Fibroblast of lung (primary cell): ENCODE measurements around the gene UST. TPM values are rescaled to one million over a fixed set of nuclear protein-coding genes. Genes with fewer than 3 reads are reported as not detected.

ENCODE experiments used
- DNase-seq, 2 donors: peaks; one replicate each; pipeline versions ENCODE4 v3.0.0 to v3.0.0-alpha.2; 2010; ENCODE audit warnings: low read depth in 2 of 2
- H2AFZ ChIP-seq: 2 replicates; pipeline ENCODE4 v1.5.1; 2012; ENCODE audit warnings: low read length, control low read depth, inconsistent platforms
- H3K27ac ChIP-seq: 2 replicates; pipeline ENCODE4 v1.5.1; 2011; ENCODE audit warnings: low read length, control low read depth; ENCODE audit not compliant: insufficient read depth
- H3K27me3 ChIP-seq: 2 replicates; pipeline ENCODE4 v1.5.1; 2011; ENCODE audit warnings: mild to moderate bottlenecking, low read length; ENCODE audit not compliant: control insufficient read depth, insufficient read depth
- H3K36me3 ChIP-seq: 2 replicates; pipeline ENCODE4 v1.5.1; 2011; ENCODE audit warnings: low read length; ENCODE audit not compliant: control insufficient read depth, insufficient read depth
- H3K4me1 ChIP-seq: 2 replicates; pipeline ENCODE4 v1.5.1; 2011; ENCODE audit warnings: low read length; ENCODE audit not compliant: control insufficient read depth, insufficient read depth; ENCODE audit errors: extremely low read depth
- H3K4me2 ChIP-seq: 2 replicates; pipeline ENCODE4 v1.5.1; 2011; ENCODE audit warnings: low read length, control low read depth; ENCODE audit not compliant: insufficient read depth; ENCODE audit errors: extremely low read depth
- H3K4me3 ChIP-seq, 4 experiments: fragments of 200-600 bp in 1 of 4; sonication (generic) in 1 of 4; replicated peaks in 1 of 4; 2 replicates each; pipeline ENCODE4 v1.5.1; 2011 to 2016; ENCODE audit warnings: low read length in 4 of 4, low read depth in 3 of 4, mild to moderate bottlenecking in 3 of 4, control low read depth in 2 of 4, inconsistent platforms in 1 of 4, mixed read lengths in 1 of 4; ENCODE audit not compliant: insufficient read depth in 1 of 4; ENCODE audit errors: control extremely low read depth in 1 of 4
- H3K79me2 ChIP-seq: 2 replicates; pipeline ENCODE4 v1.5.1; 2012; ENCODE audit warnings: mild to moderate bottlenecking, low read length, inconsistent platforms; ENCODE audit not compliant: control insufficient read depth, insufficient read depth
- H3K9ac ChIP-seq: 2 replicates; pipeline ENCODE4 v1.5.1; 2011; ENCODE audit warnings: mild to moderate bottlenecking, low read length, control low read depth; ENCODE audit not compliant: insufficient read depth
- H3K9me3 ChIP-seq: 2 replicates; pipeline ENCODE4 v1.5.1; 2012; ENCODE audit warnings: low read depth, low read length; ENCODE audit not compliant: control insufficient read depth, insufficient read depth
- H4K20me1 ChIP-seq: 2 replicates; pipeline ENCODE4 v1.5.1; 2011; ENCODE audit warnings: low read length; ENCODE audit not compliant: control insufficient read depth, insufficient read depth; ENCODE audit errors: extremely low read depth
- EZH2 ChIP-seq: IDR thresholded peaks from 2 replicates; pipeline ENCODE4 v1.5.1; 2012; ENCODE audit warnings: low read length, control low read depth, mild to moderate bottlenecking; ENCODE audit errors: missing control alignments
- polyA plus RNA-seq, 2 donors: library from polyadenylated mRNA; depleted of rRNA in 1 of 2; stranded (reverse) in 1 of 2; unstranded in 1 of 2; fragments of >200 nt; gene quantifications; 2 replicates each; pipeline ENCODE4 v1.2.1, GENCODE V29; 2011 to 2012; ENCODE audit warnings: missing spikeins in 1 of 2
- total RNA-seq: library from RNA; depleted of rRNA; stranded (reverse); fragments of >200 nt; gene quantifications from 2 replicates; pipeline ENCODE4 v1.2.1, GENCODE V29; 2014
- TF ChIP-seq, protein P1 (sequence below), 2 donors: IDR thresholded peaks in 1 of 2; conservative IDR thresholded peaks in 1 of 2; 1 replicate in 1 of 2; 2 replicates in 1 of 2; pipeline ENCODE4 v1.5.1; 2011 to 2012; ENCODE audit warnings: low read length in 2 of 2, control low read depth in 1 of 2, inconsistent platforms in 1 of 2, low read depth in 1 of 2, mild to moderate bottlenecking in 1 of 2

UST gene
- total and polyA plus RNA-seq, 2 donors (not counting 1 experiment from before 2014, with no cell fraction given) = 6.8 to 19.5 TPM

DNA sequence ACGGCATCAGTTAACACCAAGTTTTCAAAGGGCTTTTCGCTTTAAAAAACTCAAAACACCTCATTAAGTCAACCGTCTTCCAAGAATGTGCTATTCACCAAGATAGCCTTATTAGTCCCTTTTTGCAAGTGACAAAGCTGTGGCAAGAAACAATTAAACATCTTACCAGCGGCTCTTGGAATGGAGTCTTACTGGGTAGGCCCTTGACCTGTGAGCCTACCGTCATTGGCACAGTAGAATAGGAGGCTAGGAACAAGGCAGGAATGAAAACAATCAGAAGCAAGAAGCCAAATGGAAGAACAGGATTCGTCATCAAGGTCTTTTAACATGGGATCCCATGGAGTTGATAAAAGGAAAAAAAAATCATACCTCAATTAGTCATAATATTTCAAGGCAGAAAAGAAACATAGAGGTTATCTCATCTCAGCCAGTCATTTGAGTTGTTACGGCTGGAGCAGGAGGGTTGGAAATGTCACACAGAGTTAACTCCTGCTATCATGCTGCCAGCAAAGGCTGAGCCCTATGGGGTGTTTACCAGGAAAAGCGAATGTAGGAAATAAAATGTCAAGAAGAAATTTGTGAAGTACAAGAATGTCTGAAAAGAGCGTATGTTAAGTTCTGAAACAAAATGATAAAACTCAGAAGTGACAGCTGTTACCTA lies 236.4 kb downstream of the UST start:
- H3K4me2 ChIP-seq = no peak overlapping the region
- H3K79me2 ChIP-seq = no peaks in the 10 kb centered on the region
- H3K27ac ChIP-seq = no peak overlapping the region
- TF ChIP-seq EZH2 = no peak
- TF ChIP-seq, protein P1, sequence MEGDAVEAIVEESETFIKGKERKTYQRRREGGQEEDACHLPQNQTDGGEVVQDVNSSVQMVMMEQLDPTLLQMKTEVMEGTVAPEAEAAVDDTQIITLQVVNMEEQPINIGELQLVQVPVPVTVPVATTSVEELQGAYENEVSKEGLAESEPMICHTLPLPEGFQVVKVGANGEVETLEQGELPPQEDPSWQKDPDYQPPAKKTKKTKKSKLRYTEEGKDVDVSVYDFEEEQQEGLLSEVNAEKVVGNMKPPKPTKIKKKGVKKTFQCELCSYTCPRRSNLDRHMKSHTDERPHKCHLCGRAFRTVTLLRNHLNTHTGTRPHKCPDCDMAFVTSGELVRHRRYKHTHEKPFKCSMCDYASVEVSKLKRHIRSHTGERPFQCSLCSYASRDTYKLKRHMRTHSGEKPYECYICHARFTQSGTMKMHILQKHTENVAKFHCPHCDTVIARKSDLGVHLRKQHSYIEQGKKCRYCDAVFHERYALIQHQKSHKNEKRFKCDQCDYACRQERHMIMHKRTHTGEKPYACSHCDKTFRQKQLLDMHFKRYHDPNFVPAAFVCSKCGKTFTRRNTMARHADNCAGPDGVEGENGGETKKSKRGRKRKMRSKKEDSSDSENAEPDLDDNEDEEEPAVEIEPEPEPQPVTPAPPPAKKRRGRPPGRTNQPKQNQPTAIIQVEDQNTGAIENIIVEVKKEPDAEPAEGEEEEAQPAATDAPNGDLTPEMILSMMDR (conservative IDR thresholded peaks at IDR 0.05 in 1 of 2, IDR thresholded peaks at IDR 0.05 in 1 of 2; ENCODE audit: low read depth in 1 of 2, low read length in 2 of 2) = no peak
- H3K4me3 ChIP-seq = no peak overlapping the region
- H2AFZ ChIP-seq = no peak overlapping the region
- H3K9ac ChIP-seq = no peak overlapping the region
- H4K20me1 ChIP-seq = no peaks in the 10 kb centered on the region
- no peaks in the 10 kb centered on the region for H3K27me3 ChIP-seq
- H3K4me1 ChIP-seq = no peaks in the 10 kb centered on the region
- H3K36me3 ChIP-seq = no peaks in the 10 kb centered on the region
- DNase-seq = no peak
- H3K9me3 ChIP-seq = no peaks in the 10 kb centered on the region

DNA sequence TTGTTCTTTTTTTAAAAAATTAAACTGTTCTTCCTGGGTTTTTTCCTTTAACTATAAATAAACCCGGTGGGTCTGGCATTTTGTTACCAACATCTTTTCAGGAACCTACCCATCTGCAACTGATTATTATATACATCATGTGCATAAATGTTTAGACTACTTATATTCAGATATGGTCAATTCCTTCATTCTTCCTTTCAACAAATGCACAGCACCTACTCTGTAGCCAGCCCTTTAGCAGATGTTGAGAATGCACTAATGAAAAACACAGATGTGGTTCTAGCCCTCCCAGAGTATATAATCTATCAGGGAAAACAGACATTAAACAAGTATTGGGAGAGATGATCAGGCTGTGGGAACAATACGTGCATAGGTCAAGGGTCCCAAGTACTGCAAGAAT lies 237.1 kb downstream of the UST start:
- no peaks in the 10 kb centered on the region for H3K36me3 ChIP-seq
- DNase-seq = no peak
- H3K27ac ChIP-seq = no peak overlapping the region
- no peaks in the 10 kb centered on the region for H4K20me1 ChIP-seq
- no peak overlapping the region for H3K9ac ChIP-seq
- H3K79me2 ChIP-seq = no peaks in the 10 kb centered on the region
- no peak overlapping the region for H3K4me2 ChIP-seq
- H3K4me3 ChIP-seq = no peak overlapping the region
- no peaks in the 10 kb centered on the region for H3K9me3 ChIP-seq
- H3K4me1 ChIP-seq = no peaks in the 10 kb centered on the region
- TF ChIP-seq, protein P1 (conservative IDR thresholded peaks at IDR 0.05 in 1 of 2, IDR thresholded peaks at IDR 0.05 in 1 of 2; ENCODE audit: low read depth in 1 of 2, low read length in 2 of 2) = no peak
- no peak for TF ChIP-seq EZH2
- no peaks in the 10 kb centered on the region for H3K27me3 ChIP-seq
- no peak overlapping the region for H2AFZ ChIP-seq

DNA sequence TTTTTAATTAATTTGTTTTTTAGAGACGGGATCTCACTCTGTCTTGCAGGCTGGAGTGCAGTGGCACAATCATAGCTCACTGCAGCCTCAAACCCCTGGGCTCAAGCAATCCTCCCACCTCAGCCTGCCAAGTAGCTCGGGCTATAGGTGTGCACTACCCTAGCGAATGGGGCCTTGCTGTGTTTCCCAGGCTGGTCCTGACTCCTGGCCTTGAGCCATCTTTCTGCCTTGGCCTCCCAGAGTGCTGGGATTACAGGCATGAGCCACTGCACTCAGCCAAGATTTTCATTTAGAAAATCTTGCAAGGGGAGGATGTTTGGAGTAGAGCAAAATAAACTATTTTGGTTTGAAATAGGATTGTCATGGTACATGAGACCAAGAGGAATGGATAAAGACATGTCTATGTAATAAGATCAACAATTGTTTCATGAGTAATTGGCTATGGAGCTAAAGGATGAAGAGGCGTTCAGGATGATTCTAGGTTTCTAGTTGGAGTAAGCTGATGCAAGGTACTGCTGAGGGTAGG lies 237.8 kb downstream of the UST start:
- H3K27ac ChIP-seq = no peak overlapping the region
- no peaks in the 10 kb centered on the region for H3K4me1 ChIP-seq
- no peaks in the 10 kb centered on the region for H4K20me1 ChIP-seq
- H3K4me2 ChIP-seq = no peak overlapping the region
- no peak overlapping the region for H2AFZ ChIP-seq
- no peaks in the 10 kb centered on the region for H3K79me2 ChIP-seq
- H3K4me3 ChIP-seq = no peak overlapping the region
- H3K36me3 ChIP-seq = no peaks in the 10 kb centered on the region
- TF ChIP-seq EZH2 = no peak
- TF ChIP-seq, protein P1 (conservative IDR thresholded peaks at IDR 0.05 in 1 of 2, IDR thresholded peaks at IDR 0.05 in 1 of 2; ENCODE audit: low read depth in 1 of 2, low read length in 2 of 2) = no peak
- DNase-seq = no peak
- no peaks in the 10 kb centered on the region for H3K9me3 ChIP-seq
- no peaks in the 10 kb centered on the region for H3K27me3 ChIP-seq
- H3K9ac ChIP-seq = no peak overlapping the region
